ENCODE measurements around the gene ABLIM3.

ABLIM3 gene

GRCh38 chr5:149141957-149142851 lies 911 bp downstream of the ABLIM3 start:
- TF ChIP-seq GATA3 (IDR thresholded peaks at IDR 0.05; ENCODE audit: low read depth, low read length), result no peak
- TF ChIP-seq GATA2 (IDR thresholded peaks at IDR 0.05; ENCODE audit: low read depth, low read length), result no peak

GRCh38 chr5:149143470-149143869 lies 2.2 kb downstream of the ABLIM3 start:
- no peak for TF ChIP-seq GATA3 (IDR thresholded peaks at IDR 0.05; ENCODE audit: low read depth, low read length)
- no peak for TF ChIP-seq GATA2 (IDR thresholded peaks at IDR 0.05; ENCODE audit: low read depth, low read length)

GRCh38 chr5:149144637-149145036 lies 3.3 kb downstream of the ABLIM3 start:
- TF ChIP-seq GATA2 (IDR thresholded peaks at IDR 0.05; ENCODE audit: low read depth, low read length), result no peak
- no peak for TF ChIP-seq GATA3 (IDR thresholded peaks at IDR 0.05; ENCODE audit: low read depth, low read length)

- TF ChIP-seq GATA3 (IDR thresholded peaks at IDR 0.05; ENCODE audit: low read depth, low read length) (no peak), GATA2 (IDR thresholded peaks at IDR 0.05; ENCODE audit: low read depth, low read length) (no peak)
Observed at GRCh38 chr5:149145138-149145537, 3.8 kb downstream of the ABLIM3 start.

GRCh38 chr5:149147676-149148075 lies 6.4 kb downstream of the ABLIM3 start:
- TF ChIP-seq GATA2 (IDR thresholded peaks at IDR 0.05; ENCODE audit: low read depth, low read length), result no peak
- TF ChIP-seq GATA3 (IDR thresholded peaks at IDR 0.05; ENCODE audit: low read depth, low read length), result no peak

GRCh38 chr5:149149942-149150341 lies 8.6 kb downstream of the ABLIM3 start:
- TF ChIP-seq GATA2 (IDR thresholded peaks at IDR 0.05; ENCODE audit: low read depth, low read length), result no peak
- no peak for TF ChIP-seq GATA3 (IDR thresholded peaks at IDR 0.05; ENCODE audit: low read depth, low read length)

- no peak for TF ChIP-seq GATA2 (IDR thresholded peaks at IDR 0.05; ENCODE audit: low read depth, low read length)
- TF ChIP-seq GATA3 (IDR thresholded peaks at IDR 0.05; ENCODE audit: low read depth, low read length), result no peak
Observed at GRCh38 chr5:149150457-149150856, 9.2 kb downstream of the ABLIM3 start.

- TF ChIP-seq GATA3 (IDR thresholded peaks at IDR 0.05; ENCODE audit: low read depth, low read length) (no peak), GATA2 (IDR thresholded peaks at IDR 0.05; ENCODE audit: low read depth, low read length) (no peak)
Observed at GRCh38 chr5:149151717-149152116, 10.4 kb downstream of the ABLIM3 start.

GRCh38 chr5:149152317-149152746 lies 11.0 kb downstream of the ABLIM3 start:
- TF ChIP-seq GATA3 (IDR thresholded peaks at IDR 0.05; ENCODE audit: low read depth, low read length) (no peak), GATA2 (IDR thresholded peaks at IDR 0.05; ENCODE audit: low read depth, low read length) (no peak)

- TF ChIP-seq GATA2 (IDR thresholded peaks at IDR 0.05; ENCODE audit: low read depth, low read length), result no peak
- TF ChIP-seq GATA3 (IDR thresholded peaks at IDR 0.05; ENCODE audit: low read depth, low read length), result no peak
Observed at GRCh38 chr5:149153193-149153750, 12.0 kb downstream of the ABLIM3 start.

GRCh38 chr5:149153751-149154610 lies 12.7 kb downstream of the ABLIM3 start:
- no peak for TF ChIP-seq GATA2 (IDR thresholded peaks at IDR 0.05; ENCODE audit: low read depth, low read length)

GRCh38 chr5:149154650-149155049 lies 13.4 kb downstream of the ABLIM3 start:
- no peak for TF ChIP-seq GATA2 (IDR thresholded peaks at IDR 0.05; ENCODE audit: low read depth, low read length)
- no peak for TF ChIP-seq GATA3 (IDR thresholded peaks at IDR 0.05; ENCODE audit: low read depth, low read length)

- TF ChIP-seq GATA2 (IDR thresholded peaks at IDR 0.05; ENCODE audit: low read depth, low read length) (no peak), GATA3 (IDR thresholded peaks at IDR 0.05; ENCODE audit: low read depth, low read length) (no peak)
Observed at GRCh38 chr5:149156435-149157083, 15.3 kb downstream of the ABLIM3 start.

GRCh38 chr5:149157330-149157729 lies 16.0 kb downstream of the ABLIM3 start:
- TF ChIP-seq GATA3 (IDR thresholded peaks at IDR 0.05; ENCODE audit: low read depth, low read length) (no peak), GATA2 (IDR thresholded peaks at IDR 0.05; ENCODE audit: low read depth, low read length) (no peak)

Data from SH-SY5Y (cell line).